ENCODE data around the gene BCHE.

Gene BCHE

GRCh38 chr3:165837058-165837525 is at the start of gene BCHE:
Gene BCHE, minus strand, starts transcription at chr3:165837423. Its CDS starts 6,390 bp downstream, at chr3:165831033.
- DNase-seq (ENCODE audit: extremely low read depth, insufficient read length) = no peak
- H3K4me3 ChIP-seq (replicated peaks; ENCODE audit: low read depth, low read length) = peak within 1 kb of the TSS; percentile 44
- no peaks in the 10 kb centered on the region for H3K36me3 ChIP-seq (ENCODE audit: control insufficient read depth, insufficient read depth, low read length)
- no peaks in the 10 kb centered on the region for H3K27me3 ChIP-seq (replicated peaks; ENCODE audit: control insufficient read depth, insufficient read depth, low read length)
- TF ChIP-seq CTCF (IDR thresholded peaks at IDR 0.05; ENCODE audit: insufficient read depth, low read length, poor library complexity, severe bottlenecking) = no peak

GRCh38 chr3:165885558-165886270 is 48.5 kb upstream of the BCHE start:
- Histone ChIP-seq H3K36me3 (ENCODE audit: control insufficient read depth, insufficient read depth, low read length) (no peaks in the 10 kb centered on the region), H3K27me3 (replicated peaks; ENCODE audit: control insufficient read depth, insufficient read depth, low read length) (no peaks in the 10 kb centered on the region), H3K4me3 (replicated peaks; ENCODE audit: low read depth, low read length) (no peak overlapping the region)
- TF ChIP-seq CTCF (IDR thresholded peaks at IDR 0.05; ENCODE audit: insufficient read depth, low read length, poor library complexity, severe bottlenecking) = no peak
- DNase-seq (ENCODE audit: extremely low read depth, insufficient read length) = no peak

- no peak overlapping the region for H3K4me3 ChIP-seq (replicated peaks; ENCODE audit: low read depth, low read length)
- no peak for TF ChIP-seq CTCF (IDR thresholded peaks at IDR 0.05; ENCODE audit: insufficient read depth, low read length, poor library complexity, severe bottlenecking)
These were observed 47.3 kb upstream of the BCHE start for GRCh38 chr3:165884518-165884917.

GRCh38 chr3:165883863-165884478 is 46.7 kb upstream of the BCHE start:
- Histone ChIP-seq H3K4me3 (replicated peaks; ENCODE audit: low read depth, low read length) (no peak overlapping the region), H3K27me3 (replicated peaks; ENCODE audit: control insufficient read depth, insufficient read depth, low read length) (no peaks in the 10 kb centered on the region), H3K36me3 (ENCODE audit: control insufficient read depth, insufficient read depth, low read length) (no peaks in the 10 kb centered on the region)
- no peak for TF ChIP-seq CTCF (IDR thresholded peaks at IDR 0.05; ENCODE audit: insufficient read depth, low read length, poor library complexity, severe bottlenecking)
- no peak for DNase-seq (ENCODE audit: extremely low read depth, insufficient read length)

More at GRCh38 chr3:165884518-165884917, 47.3 kb upstream of the BCHE start:
- Histone ChIP-seq H3K27me3 (replicated peaks; ENCODE audit: control insufficient read depth, insufficient read depth, low read length) (no peaks in the 10 kb centered on the region), H3K36me3 (ENCODE audit: control insufficient read depth, insufficient read depth, low read length) (no peaks in the 10 kb centered on the region)
- DNase-seq (ENCODE audit: extremely low read depth, insufficient read length) = no peak

- TF ChIP-seq CTCF (IDR thresholded peaks at IDR 0.05; ENCODE audit: insufficient read depth, low read length, poor library complexity, severe bottlenecking) = no peak
- DNase-seq (ENCODE audit: extremely low read depth, insufficient read length) = no peak
- no peaks in the 10 kb centered on the region for H3K36me3 ChIP-seq (ENCODE audit: control insufficient read depth, insufficient read depth, low read length)
- H3K27me3 ChIP-seq (replicated peaks; ENCODE audit: control insufficient read depth, insufficient read depth, low read length) = no peaks in the 10 kb centered on the region
- no peak overlapping the region for H3K4me3 ChIP-seq (replicated peaks; ENCODE audit: low read depth, low read length)
These were observed 45.9 kb upstream of the BCHE start for GRCh38 chr3:165883117-165883516.

Measured in GM06990 (cell line).